PC-3 (cell line): ENCODE results near the gene SAT2.

Source experiments
- CTCF ChIP-seq: fragments of 300-600 bp; sonication (generic); conservative IDR thresholded peaks from 2 replicates; pipeline ENCODE4 v1.5.1; 2017; ENCODE audit warnings: antibody characterized with exemption, low read depth, mild to moderate bottlenecking, low read length
- EZH2 ChIP-seq: fragments of 300-600 bp; sonication (generic); IDR thresholded peaks from one replicate; pipeline ENCODE4 v1.6.1; 2017; ENCODE audit warnings: antibody characterized with exemption, mild to moderate bottlenecking, low read length; ENCODE audit not compliant: unreplicated experiment
- EZH2phosphoT487 ChIP-seq: fragments of 300-600 bp; sonication (generic); IDR thresholded peaks from 2 replicates; pipeline ENCODE4 v1.6.1; 2018; ENCODE audit warnings: mild to moderate bottlenecking, antibody characterized with exemption, low read length, borderline replicate concordance

GRCh38 chr17:7582396-7583252 is 45.0 kb downstream of the SAT2 start:
- TF ChIP-seq CTCF (no peak), EZH2phosphoT487 (no peak), EZH2 (no peak)
